Measurements from ENCODE around the gene GNG13. TPM values are rescaled to one million over a fixed set of nuclear protein-coding genes. Genes with fewer than 3 reads are reported as not detected.

The GNG13 gene
- total RNA-seq, 1 donor from 2014 or later = not detected

GRCh38 chr16:795580-796229, 4.8 kb downstream of the GNG13 start:
- no peak for DNase-seq (ENCODE audit: low read depth)

- no peak for DNase-seq (ENCODE audit: low read depth)
Observed at GRCh38 chr16:794853-795466, 5.6 kb downstream of the GNG13 start.

- DNase-seq (ENCODE audit: low read depth) = no peak
Observed at GRCh38 chr16:794091-794822, 6.3 kb downstream of the GNG13 start.

- DNase-seq (ENCODE audit: low read depth) = no peak
Observed at GRCh38 chr16:793414-793813, 7.1 kb downstream of the GNG13 start.

- no peak for DNase-seq (ENCODE audit: low read depth)
Observed at GRCh38 chr16:792221-792995, 8.1 kb downstream of the GNG13 start.

- no peak for DNase-seq (ENCODE audit: low read depth)
Observed at GRCh38 chr16:791131-791530, 9.4 kb downstream of the GNG13 start.

GRCh38 chr16:790086-790485, 10.4 kb downstream of the GNG13 start:
- DNase-seq (ENCODE audit: low read depth) = no peak

GRCh38 chr16:789191-789850, 11.2 kb downstream of the GNG13 start:
- no peak for DNase-seq (ENCODE audit: low read depth)

- peak; percentile 89 for DNase-seq (ENCODE audit: low read depth)
Observed at GRCh38 chr16:788399-789126, 12.0 kb downstream of the GNG13 start, which contains the start of gene CHTF18. Gene CHTF18 (plus strand): TSS chr16:788620. CDS start chr16:788685, 65 bp downstream.

GRCh38 chr16:787978-788398, 12.5 kb downstream of the GNG13 start, which contains the start of gene RPUSD1:
Gene RPUSD1 (minus strand): TSS chr16:788381. CDS start chr16:787737, 644 bp downstream.
- DNase-seq (ENCODE audit: low read depth) = no peak

- DNase-seq (ENCODE audit: low read depth) = no peak
Observed at GRCh38 chr16:787321-787966, 13.1 kb downstream of the GNG13 start.

GRCh38 chr16:785563-786535, 14.7 kb downstream of the GNG13 start:
- DNase-seq (ENCODE audit: low read depth) = peak; percentile 32

- no peak for DNase-seq (ENCODE audit: low read depth)
Observed at GRCh38 chr16:784431-784830, 16.1 kb downstream of the GNG13 start.

GRCh38 chr16:783404-784161, 17.0 kb downstream of the GNG13 start:
- DNase-seq (ENCODE audit: low read depth) = peak; percentile 72

- no peak for DNase-seq (ENCODE audit: low read depth)
Observed at GRCh38 chr16:782766-783403, 17.6 kb downstream of the GNG13 start.

GRCh38 chr16:782258-782657, 18.3 kb downstream of the GNG13 start:
- peak; percentile 62 for DNase-seq (ENCODE audit: low read depth)

- DNase-seq (ENCODE audit: low read depth) = peak; percentile 35
Observed at GRCh38 chr16:781346-782010, 19.1 kb downstream of the GNG13 start.
